Panc1 (cell line): ENCODE measurements around the gene NTM. TPM values are rescaled to one million over a fixed set of nuclear protein-coding genes. Genes with fewer than 3 reads are reported as not detected.

Source experiments
- ATAC-seq: fragments of 200-7000 bp; cut with Tn5 transposase; 2 replicates; pipeline ENCODE4 v1.9.1; 2020; ENCODE audit warnings: mild to moderate bottlenecking, moderate library complexity
- BruUV-seq: library from RNA; stranded (reverse); fragments of 400-500 nt; replicated peaks from 2 replicates; lab custom pipeline; 2021; lab: Mats Ljungman, UMichigan
- CTCF ChIA-PET: fragments of 300-600 bp; sonication (Branson Sonifier 250); formaldehyde crosslinking; loops from one replicate; lab custom pipeline; 2022; ENCODE audit warnings: antibody characterized with exemption; lab: Charles Lee
- POLR2A ChIA-PET: fragments of 300-600 bp; sonication (Branson Sonifier 250); formaldehyde crosslinking; loops from one replicate; lab custom pipeline; 2022; ENCODE audit warnings: antibody characterized with exemption; lab: Charles Lee
- DNase-seq: peaks from one replicate; pipeline ENCODE4 v3.0.0-alpha.2; 2010; ENCODE audit warnings: low read depth, low spot score
- H3K27ac ChIP-seq: 2 replicates; pipeline ENCODE4 v1.5.1; 2011; ENCODE audit warnings: mild to moderate bottlenecking, low read length, inconsistent platforms
- H3K27me3 ChIP-seq: fragments of 200-500 bp; sonication (Bioruptor generic); 2 replicates; pipeline ENCODE4 v1.6.0; 2014; ENCODE audit warnings: low read length, inconsistent platforms; ENCODE audit not compliant: control insufficient read depth, insufficient read depth
- H3K36me3 ChIP-seq: fragments of 200-500 bp; sonication (Bioruptor generic); 2 replicates; pipeline ENCODE4 v1.5.1; 2014; ENCODE audit warnings: inconsistent platforms, mild to moderate bottlenecking, low read length, moderate library complexity; ENCODE audit not compliant: control insufficient read depth, insufficient read depth
- H3K4me1 ChIP-seq: 2 replicates; pipeline ENCODE4 v1.5.1; 2011; ENCODE audit warnings: inconsistent platforms, mild to moderate bottlenecking, low read length, moderate library complexity; ENCODE audit not compliant: control insufficient read depth, insufficient read depth
- H3K4me3 ChIP-seq, 2 experiments: 2 replicates each; pipeline ENCODE4 v1.5.1; 2011 to 2012; ENCODE audit warnings: low read depth in 2 of 2, low read length in 2 of 2, mild to moderate bottlenecking in 2 of 2, inconsistent platforms in 1 of 2, moderate library complexity in 1 of 2
- H3K9me3 ChIP-seq: fragments of 200-500 bp; sonication (Bioruptor generic); 2 replicates; pipeline ENCODE4 v1.5.1; 2014; ENCODE audit warnings: low read depth, mild to moderate bottlenecking, inconsistent platforms, low read length, moderate library complexity; ENCODE audit not compliant: control insufficient read depth, insufficient read depth
- POLR2AphosphoS5 ChIP-seq: IDR thresholded peaks from 2 replicates; pipeline ENCODE4 v1.6.1; 2012; ENCODE audit warnings: mild to moderate bottlenecking, low read depth, low read length, moderate library complexity
- SIN3A ChIP-seq: IDR thresholded peaks from 2 replicates; pipeline ENCODE4 v1.6.1; 2012; ENCODE audit warnings: low read depth, mild to moderate bottlenecking, low read length, moderate library complexity, borderline replicate concordance; ENCODE audit not compliant: insufficient read depth
- TCF7L2 ChIP-seq: IDR thresholded peaks from 2 replicates; pipeline ENCODE4 v1.6.1; 2011; ENCODE audit warnings: mild to moderate bottlenecking, low read depth, low read length, inconsistent platforms
- in situ Hi-C: cut with HindIII; loops from 2 replicates; pipeline ENCODE4 v1.10.0; 2016; ENCODE audit warnings: low sequenced_read_pairs, low pct_unique_long_range_greater_than_20kb
- intact Hi-C: fragments of 100-400 bp; cut with micrococcal nuclease; formaldehyde crosslinking; loops from one replicate; pipeline ENCODE4 v1.10.0; 2022; ENCODE audit not compliant: unreplicated experiment
- total RNA-seq: library from RNA; stranded (reverse); gene quantifications from one replicate; pipeline ENCODE4 v1.2.1, GENCODE V29; 2021; ENCODE audit not compliant: unreplicated experiment
- TF ChIP-seq, protein P1 (sequence below), 2 experiments: IDR thresholded peaks; 2 replicates each; pipeline ENCODE4 v1.6.1; 2011 to 2012; ENCODE audit warnings: low read depth in 2 of 2, control low read depth in 1 of 2, low read length in 1 of 2, mild to moderate bottlenecking in 1 of 2, moderate library complexity in 1 of 2; ENCODE audit not compliant: insufficient read depth in 1 of 2
- TF ChIP-seq, protein P2 (sequence below): fragments of 450-650 bp; IDR thresholded peaks from 2 replicates; pipeline ENCODE4 v1.5.1; 2017; ENCODE audit warnings: mild to moderate bottlenecking

NTM gene
- total RNA-seq, 1 experiment from 2014 or later = 0.10 TPM

DNA sequence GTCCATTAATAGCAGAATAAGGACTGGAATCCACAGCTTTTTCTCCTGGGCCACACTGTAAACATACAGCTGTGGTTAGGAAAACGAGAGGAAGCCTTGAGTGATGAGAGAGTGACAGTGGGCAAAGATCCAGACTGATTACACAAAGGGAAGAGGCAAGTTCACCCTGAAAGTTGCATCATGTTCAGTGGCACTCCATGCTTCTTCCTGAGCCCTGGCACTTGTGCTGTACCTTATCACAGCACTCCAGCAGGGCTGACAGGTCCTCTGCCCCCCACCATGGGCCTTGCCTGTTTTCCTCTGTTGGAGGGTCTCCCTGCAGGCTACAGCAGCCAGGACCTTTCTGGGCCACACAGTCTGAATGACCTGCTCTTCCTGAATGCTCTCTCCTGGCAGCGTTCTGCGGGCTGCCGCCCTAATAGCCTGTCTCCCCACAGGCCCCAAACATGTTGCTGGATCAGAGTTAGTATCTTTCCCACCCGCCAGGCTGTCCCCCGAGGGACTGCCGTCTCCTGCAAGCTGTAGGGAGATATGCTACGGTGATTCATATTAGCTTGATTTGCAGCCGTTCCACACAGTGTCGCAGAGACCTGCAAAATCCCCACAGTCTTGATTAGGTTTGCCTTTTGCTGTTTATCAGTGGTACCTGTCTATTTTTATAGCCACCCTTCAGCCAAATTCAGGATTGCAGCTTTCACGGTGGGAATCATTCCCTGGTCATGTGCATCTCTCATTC, 60.2 kb downstream of the NTM start:
- DNase-seq (no peak), ATAC-seq (no peak)
- CTCF ChIA-PET = no interaction called here
- Histone ChIP-seq H3K4me1 (no peaks in the 10 kb centered on the region), H3K27ac (no peak overlapping the region), H3K36me3 (no peaks in the 10 kb centered on the region), H3K9me3 (no peaks in the 10 kb centered on the region), H3K4me3 (no peak overlapping the region), H3K27me3 (no peaks in the 10 kb centered on the region; the same call in 1 of the 2 replicates)
- TF ChIP-seq SIN3A (no peak), POLR2AphosphoS5 (no peak), TCF7L2 (no peak)
- TF ChIP-seq, protein P1, sequence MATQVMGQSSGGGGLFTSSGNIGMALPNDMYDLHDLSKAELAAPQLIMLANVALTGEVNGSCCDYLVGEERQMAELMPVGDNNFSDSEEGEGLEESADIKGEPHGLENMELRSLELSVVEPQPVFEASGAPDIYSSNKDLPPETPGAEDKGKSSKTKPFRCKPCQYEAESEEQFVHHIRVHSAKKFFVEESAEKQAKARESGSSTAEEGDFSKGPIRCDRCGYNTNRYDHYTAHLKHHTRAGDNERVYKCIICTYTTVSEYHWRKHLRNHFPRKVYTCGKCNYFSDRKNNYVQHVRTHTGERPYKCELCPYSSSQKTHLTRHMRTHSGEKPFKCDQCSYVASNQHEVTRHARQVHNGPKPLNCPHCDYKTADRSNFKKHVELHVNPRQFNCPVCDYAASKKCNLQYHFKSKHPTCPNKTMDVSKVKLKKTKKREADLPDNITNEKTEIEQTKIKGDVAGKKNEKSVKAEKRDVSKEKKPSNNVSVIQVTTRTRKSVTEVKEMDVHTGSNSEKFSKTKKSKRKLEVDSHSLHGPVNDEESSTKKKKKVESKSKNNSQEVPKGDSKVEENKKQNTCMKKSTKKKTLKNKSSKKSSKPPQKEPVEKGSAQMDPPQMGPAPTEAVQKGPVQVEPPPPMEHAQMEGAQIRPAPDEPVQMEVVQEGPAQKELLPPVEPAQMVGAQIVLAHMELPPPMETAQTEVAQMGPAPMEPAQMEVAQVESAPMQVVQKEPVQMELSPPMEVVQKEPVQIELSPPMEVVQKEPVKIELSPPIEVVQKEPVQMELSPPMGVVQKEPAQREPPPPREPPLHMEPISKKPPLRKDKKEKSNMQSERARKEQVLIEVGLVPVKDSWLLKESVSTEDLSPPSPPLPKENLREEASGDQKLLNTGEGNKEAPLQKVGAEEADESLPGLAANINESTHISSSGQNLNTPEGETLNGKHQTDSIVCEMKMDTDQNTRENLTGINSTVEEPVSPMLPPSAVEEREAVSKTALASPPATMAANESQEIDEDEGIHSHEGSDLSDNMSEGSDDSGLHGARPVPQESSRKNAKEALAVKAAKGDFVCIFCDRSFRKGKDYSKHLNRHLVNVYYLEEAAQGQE (IDR thresholded peaks at IDR 0.05; ENCODE audit: insufficient read depth in 1 of 2, low read depth in 2 of 2, low read length in 1 of 2) = no peak
- TF ChIP-seq, protein P2, sequence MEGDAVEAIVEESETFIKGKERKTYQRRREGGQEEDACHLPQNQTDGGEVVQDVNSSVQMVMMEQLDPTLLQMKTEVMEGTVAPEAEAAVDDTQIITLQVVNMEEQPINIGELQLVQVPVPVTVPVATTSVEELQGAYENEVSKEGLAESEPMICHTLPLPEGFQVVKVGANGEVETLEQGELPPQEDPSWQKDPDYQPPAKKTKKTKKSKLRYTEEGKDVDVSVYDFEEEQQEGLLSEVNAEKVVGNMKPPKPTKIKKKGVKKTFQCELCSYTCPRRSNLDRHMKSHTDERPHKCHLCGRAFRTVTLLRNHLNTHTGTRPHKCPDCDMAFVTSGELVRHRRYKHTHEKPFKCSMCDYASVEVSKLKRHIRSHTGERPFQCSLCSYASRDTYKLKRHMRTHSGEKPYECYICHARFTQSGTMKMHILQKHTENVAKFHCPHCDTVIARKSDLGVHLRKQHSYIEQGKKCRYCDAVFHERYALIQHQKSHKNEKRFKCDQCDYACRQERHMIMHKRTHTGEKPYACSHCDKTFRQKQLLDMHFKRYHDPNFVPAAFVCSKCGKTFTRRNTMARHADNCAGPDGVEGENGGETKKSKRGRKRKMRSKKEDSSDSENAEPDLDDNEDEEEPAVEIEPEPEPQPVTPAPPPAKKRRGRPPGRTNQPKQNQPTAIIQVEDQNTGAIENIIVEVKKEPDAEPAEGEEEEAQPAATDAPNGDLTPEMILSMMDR = no peak
- no TSS peak for BruUV-seq
- intact Hi-C loops = no loop called here
- in situ Hi-C loops = no loop called here
- POLR2A ChIA-PET = no interaction called here

DNA sequence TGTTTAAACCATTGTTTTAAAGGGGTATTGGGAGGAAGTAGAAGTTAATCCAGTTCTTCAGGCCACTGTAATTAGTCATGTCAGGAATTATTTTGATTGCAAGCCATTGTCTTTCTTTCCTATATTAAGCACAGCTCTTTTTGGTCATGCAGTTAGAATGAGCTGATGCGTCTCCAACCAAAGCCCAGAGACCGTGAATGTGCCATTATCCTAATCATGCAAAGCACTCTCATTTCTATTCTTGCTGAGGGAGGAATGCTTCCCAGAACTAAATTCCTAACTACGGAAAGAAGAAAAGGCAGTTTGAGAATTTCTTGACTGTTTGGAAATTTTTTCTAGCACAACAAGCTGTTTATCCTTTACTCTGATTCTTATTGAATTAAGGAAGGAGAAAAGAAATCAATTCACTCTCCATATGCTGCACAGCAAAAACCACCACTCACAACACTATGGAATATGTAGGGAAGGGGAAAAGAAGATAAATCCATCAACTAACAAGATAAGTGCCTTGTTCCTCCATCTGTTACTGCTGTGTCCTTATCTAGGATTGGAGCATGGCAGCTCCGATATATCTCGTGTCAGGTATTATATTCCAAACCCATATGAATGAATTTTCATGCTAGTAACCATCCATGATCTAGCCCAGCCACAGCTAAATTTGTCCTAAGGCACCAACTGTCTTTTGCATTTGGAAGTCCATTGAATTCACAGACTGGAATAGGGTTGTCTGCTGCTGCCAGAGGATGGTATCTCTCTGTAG, 70.8 kb downstream of the NTM start:
- H3K4me3 ChIP-seq = no peak overlapping the region
- H3K27me3 ChIP-seq = no peaks in the 10 kb centered on the region
- ChIA-PET CTCF (no interaction called here), POLR2A (no interaction called here)
- no peaks in the 10 kb centered on the region for H3K36me3 ChIP-seq
- H3K9me3 ChIP-seq = no peaks in the 10 kb centered on the region
- ATAC-seq (no peak), DNase-seq (no peak)
- TF ChIP-seq, protein P2 = no peak
- no peak for TF ChIP-seq POLR2AphosphoS5
- no peak for TF ChIP-seq TCF7L2
- TF ChIP-seq SIN3A = no peak
- TF ChIP-seq, protein P1 (IDR thresholded peaks at IDR 0.05; ENCODE audit: insufficient read depth in 1 of 2, low read depth in 2 of 2, low read length in 1 of 2) = no peak
- H3K27ac ChIP-seq = no peak overlapping the region
- BruUV-seq = no TSS peak
- in situ Hi-C loops (no loop called here), intact Hi-C loops (no loop called here)
- H3K4me1 ChIP-seq = no peaks in the 10 kb centered on the region
